ENCODE data around the gene MILR1. TPM values are rescaled to one million over a fixed set of nuclear protein-coding genes. Genes with fewer than 3 reads are reported as not detected.

The MILR1 gene
- total and polyA plus RNA-seq, 2 donors (not counting 3 experiments of a cell fraction or from before 2014, with no cell fraction given): 1.2 to 17.8 TPM

GRCh38 chr17:64441772-64442540, 7.0 kb upstream of the MILR1 start:
- BruUV-seq (replicated peaks): no TSS peak
- Histone ChIP-seq H3K4me1 (ENCODE audit: control insufficient read depth, extremely low read depth, insufficient read depth, low read length) (peaks cover 12% of the 10 kb centered on the region), H3K9me3 (replicated peaks; ENCODE audit: control insufficient read depth, insufficient read depth, low read length) (peaks cover 6% of the 10 kb centered on the region), H3K4me3 (replicated peaks in 1 of 3; ENCODE audit: insufficient read depth in 1 of 3, low read depth in 1 of 3, low read length in 3 of 3) (no peak overlapping the region), H3K79me2 (ENCODE audit: control insufficient read depth, insufficient read depth, low read length) (no peaks in the 10 kb centered on the region), H3K4me2 (ENCODE audit: insufficient read depth, low read length) (peak overlapping the region; percentile 61), H3K27ac (ENCODE audit: insufficient read depth, low read depth, low read length) (peak overlapping the region; percentile 2), H2AFZ (ENCODE audit: low read depth, low read length) (peak overlapping the region; percentile 83), H3K27me3 (ENCODE audit: control insufficient read depth in 2 of 2, insufficient read depth in 2 of 2, low read length in 2 of 2) (no peaks in the 10 kb centered on the region), H3K9ac (replicated peaks; ENCODE audit: extremely low read depth, insufficient read depth, low read length) (no peak overlapping the region), H4K20me1 (replicated peaks; ENCODE audit: control insufficient read depth, extremely low read depth, insufficient read depth, low read length) (no peaks in the 10 kb centered on the region), H3K36me3 (ENCODE audit: control insufficient read depth in 2 of 2, extremely low read depth in 1 of 2, insufficient read depth in 2 of 2, low read length in 2 of 2) (no peaks in the 10 kb centered on the region), H3K9me1 (replicated peaks; ENCODE audit: control insufficient read depth, extremely low read depth, insufficient read depth, low read length) (no peaks in the 10 kb centered on the region)
- no peak for FAIRE-seq
- POLR2A ChIA-PET: interaction anchor here (0.6 to 0.7 kb wide), 2 partner anchors 12 to 51 kb away, joined by 3 read pairs; partner anchors contain the start of gene PECAM1
- dilution Hi-C loops (cut with MboI; ENCODE audit: extremely low pct_ligation_motif_present, low sequenced_read_pairs): no loop called here
- CTCF ChIA-PET: interaction anchor here (1.0 to 1.1 kb wide), 3 partner anchors 11 to 49 kb away, joined by 3 to 7 read pairs (median 4); no protein-coding TSS in a partner anchor
- TF ChIP-seq POLR2AphosphoS5 (IDR thresholded peaks at IDR 0.05; ENCODE audit: insufficient read depth, low read depth, low read length): peak; percentile 57
- no peak for TF ChIP-seq FOS (IDR thresholded peaks at IDR 0.05; ENCODE audit: borderline replicate concordance, insufficient read depth, low read length)
- peak; percentile 74 for DNase-seq (ENCODE audit: low read depth, low spot score)
- intact Hi-C loops (cut with micrococcal nuclease): no loop called here

DNA sequence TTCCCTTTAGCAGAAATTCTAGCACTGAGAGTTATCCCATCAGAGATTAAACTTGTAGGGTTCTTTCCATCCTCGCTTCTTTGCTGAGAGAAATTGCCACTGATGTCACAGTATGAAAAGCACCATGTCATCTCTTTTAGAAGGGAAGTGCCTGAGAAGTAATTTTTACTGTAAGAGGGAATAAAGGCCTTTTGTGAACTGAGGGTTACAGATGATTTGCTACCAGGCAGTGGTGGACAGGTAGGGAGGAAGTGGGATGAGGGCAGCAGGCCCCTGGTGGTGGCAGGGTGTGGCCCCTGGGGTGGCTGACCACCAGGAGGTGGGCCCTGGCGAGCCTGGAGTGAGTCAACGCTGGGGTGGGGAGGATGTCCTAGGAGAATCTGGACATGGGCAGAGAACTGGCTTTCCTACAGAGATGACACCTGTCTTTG, 6.4 kb upstream of the MILR1 start:
- Histone ChIP-seq H3K4me1 (ENCODE audit: control insufficient read depth, extremely low read depth, insufficient read depth, low read length) (peaks cover 12% of the 10 kb centered on the region), H3K4me3 (replicated peaks in 1 of 3; ENCODE audit: insufficient read depth in 1 of 3, low read depth in 1 of 3, low read length in 3 of 3) (no peak overlapping the region), H2AFZ (ENCODE audit: low read depth, low read length) (peak overlapping the region; percentile 83), H3K9ac (replicated peaks; ENCODE audit: extremely low read depth, insufficient read depth, low read length) (no peak overlapping the region), H3K27me3 (ENCODE audit: control insufficient read depth in 2 of 2, insufficient read depth in 2 of 2, low read length in 2 of 2) (no peaks in the 10 kb centered on the region), H3K36me3 (ENCODE audit: control insufficient read depth in 2 of 2, extremely low read depth in 1 of 2, insufficient read depth in 2 of 2, low read length in 2 of 2) (no peaks in the 10 kb centered on the region), H3K27ac (ENCODE audit: insufficient read depth, low read depth, low read length) (peak overlapping the region; percentile 2), H3K9me1 (replicated peaks; ENCODE audit: control insufficient read depth, extremely low read depth, insufficient read depth, low read length) (no peaks in the 10 kb centered on the region), H3K9me3 (replicated peaks; ENCODE audit: control insufficient read depth, insufficient read depth, low read length) (peaks cover 5% of the 10 kb centered on the region), H3K4me2 (ENCODE audit: insufficient read depth, low read length) (peak overlapping the region; percentile 61), H4K20me1 (replicated peaks; ENCODE audit: control insufficient read depth, extremely low read depth, insufficient read depth, low read length) (no peaks in the 10 kb centered on the region), H3K79me2 (ENCODE audit: control insufficient read depth, insufficient read depth, low read length) (no peaks in the 10 kb centered on the region)
- dilution Hi-C loops (cut with MboI; ENCODE audit: extremely low pct_ligation_motif_present, low sequenced_read_pairs) (no loop called here), intact Hi-C loops (cut with micrococcal nuclease) (no loop called here)
- DNase-seq (ENCODE audit: low read depth, low spot score): no peak
- no peak for FAIRE-seq
- TF ChIP-seq FOS (IDR thresholded peaks at IDR 0.05; ENCODE audit: borderline replicate concordance, insufficient read depth, low read length) (no peak), MAX (IDR thresholded peaks at IDR 0.05; ENCODE audit: insufficient read depth, insufficient read length) (no peak), MYC (IDR thresholded peaks at IDR 0.05; ENCODE audit: low read depth, low read length) (no peak), GATA2 (IDR thresholded peaks at IDR 0.05; ENCODE audit: insufficient read depth, insufficient read length, low read depth, low read length) (no peak), JUN (IDR thresholded peaks at IDR 0.05; ENCODE audit: borderline replicate concordance, insufficient read depth, insufficient read length, low read depth) (no peak)
- TF ChIP-seq, protein P1, sequence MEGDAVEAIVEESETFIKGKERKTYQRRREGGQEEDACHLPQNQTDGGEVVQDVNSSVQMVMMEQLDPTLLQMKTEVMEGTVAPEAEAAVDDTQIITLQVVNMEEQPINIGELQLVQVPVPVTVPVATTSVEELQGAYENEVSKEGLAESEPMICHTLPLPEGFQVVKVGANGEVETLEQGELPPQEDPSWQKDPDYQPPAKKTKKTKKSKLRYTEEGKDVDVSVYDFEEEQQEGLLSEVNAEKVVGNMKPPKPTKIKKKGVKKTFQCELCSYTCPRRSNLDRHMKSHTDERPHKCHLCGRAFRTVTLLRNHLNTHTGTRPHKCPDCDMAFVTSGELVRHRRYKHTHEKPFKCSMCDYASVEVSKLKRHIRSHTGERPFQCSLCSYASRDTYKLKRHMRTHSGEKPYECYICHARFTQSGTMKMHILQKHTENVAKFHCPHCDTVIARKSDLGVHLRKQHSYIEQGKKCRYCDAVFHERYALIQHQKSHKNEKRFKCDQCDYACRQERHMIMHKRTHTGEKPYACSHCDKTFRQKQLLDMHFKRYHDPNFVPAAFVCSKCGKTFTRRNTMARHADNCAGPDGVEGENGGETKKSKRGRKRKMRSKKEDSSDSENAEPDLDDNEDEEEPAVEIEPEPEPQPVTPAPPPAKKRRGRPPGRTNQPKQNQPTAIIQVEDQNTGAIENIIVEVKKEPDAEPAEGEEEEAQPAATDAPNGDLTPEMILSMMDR (IDR thresholded peaks at IDR 0.05; ENCODE audit: extremely low read depth in 1 of 2, insufficient read depth in 1 of 2, low read depth in 1 of 2, low read length in 2 of 2): no peak
- ChIA-PET CTCF (interaction anchor here (1.0 to 1.1 kb wide), 3 partner anchors 12 to 48 kb away, joined by 3 to 7 read pairs (median 4); no protein-coding TSS in a partner anchor), POLR2A (interaction anchor here (0.7 kb wide), 1 partner anchor 13 kb away, joined by 3 read pairs; no protein-coding TSS in a partner anchor)
- no TSS peak for BruUV-seq (replicated peaks)

Measured in endothelial cell of umbilical vein (primary cell).